Lower leg skin (tissue), 4 donors: ENCODE results near the gene WWOX. TPM values are rescaled to one million over a fixed set of nuclear protein-coding genes. Genes with fewer than 3 reads are reported as not detected.

ENCODE experiments used
- DNase-seq, 2 donors: peaks; one replicate each; pipeline ENCODE4 v3.0.0-alpha.2; 2019; ENCODE audit warnings: low spot score in 2 of 2
- H3K4me3 ChIP-seq: fragments of 200-600 bp; sonication (generic); 2 replicates; pipeline ENCODE4 v1.5.1; 2017; ENCODE audit warnings: mild to moderate bottlenecking, low read depth; ENCODE audit not compliant: poor library complexity, severe bottlenecking
- POLR2A ChIP-seq, 2 donors: fragments of 450-650 bp; IDR thresholded peaks; one replicate each; pipeline ENCODE4 v1.6.1; 2016 to 2017; ENCODE audit warnings: antibody characterized with exemption in 2 of 2, mild to moderate bottlenecking in 1 of 2, moderate library complexity in 1 of 2
- WGBS, 2 donors: methylation state at CpG; one replicate each; pipeline ENCODE4 v1.1.5; 2018; 5-methylcytosine and 5-hydroxymethylcytosine counted together
- intact Hi-C: fragments of 100-400 bp; cut with DNase I; formaldehyde crosslinking; loops from one replicate; pipeline ENCODE4 v1.15.0; 2023; ENCODE audit warnings: low total_unique reads
- total RNA-seq, 4 donors: library from RNA; depleted of rRNA; stranded (reverse); fragments of >200 nt; gene quantifications; one replicate each; pipeline ENCODE4 v1.1.0, GENCODE V29; 2016
- TF ChIP-seq, protein P1 (sequence below), 3 donors: fragments of 450-650 bp; IDR thresholded peaks; one replicate each; pipeline ENCODE4 v1.5.1; 2016; ENCODE audit warnings: antibody characterized with exemption in 3 of 3, mild to moderate bottlenecking in 3 of 3, moderate library complexity in 2 of 3

The WWOX gene
- total RNA-seq, 4 donors from 2014 or later = 21.0 to 82.7 (median 36.1) TPM

- intact Hi-C loops = no loop called here
- no peak for DNase-seq
- H3K4me3 ChIP-seq = no peak overlapping the region
- TF ChIP-seq POLR2A (IDR thresholded peaks at IDR 0.05) = no peak
- TF ChIP-seq, protein P1, sequence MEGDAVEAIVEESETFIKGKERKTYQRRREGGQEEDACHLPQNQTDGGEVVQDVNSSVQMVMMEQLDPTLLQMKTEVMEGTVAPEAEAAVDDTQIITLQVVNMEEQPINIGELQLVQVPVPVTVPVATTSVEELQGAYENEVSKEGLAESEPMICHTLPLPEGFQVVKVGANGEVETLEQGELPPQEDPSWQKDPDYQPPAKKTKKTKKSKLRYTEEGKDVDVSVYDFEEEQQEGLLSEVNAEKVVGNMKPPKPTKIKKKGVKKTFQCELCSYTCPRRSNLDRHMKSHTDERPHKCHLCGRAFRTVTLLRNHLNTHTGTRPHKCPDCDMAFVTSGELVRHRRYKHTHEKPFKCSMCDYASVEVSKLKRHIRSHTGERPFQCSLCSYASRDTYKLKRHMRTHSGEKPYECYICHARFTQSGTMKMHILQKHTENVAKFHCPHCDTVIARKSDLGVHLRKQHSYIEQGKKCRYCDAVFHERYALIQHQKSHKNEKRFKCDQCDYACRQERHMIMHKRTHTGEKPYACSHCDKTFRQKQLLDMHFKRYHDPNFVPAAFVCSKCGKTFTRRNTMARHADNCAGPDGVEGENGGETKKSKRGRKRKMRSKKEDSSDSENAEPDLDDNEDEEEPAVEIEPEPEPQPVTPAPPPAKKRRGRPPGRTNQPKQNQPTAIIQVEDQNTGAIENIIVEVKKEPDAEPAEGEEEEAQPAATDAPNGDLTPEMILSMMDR (IDR thresholded peaks at IDR 0.05) = no peak
- 87 to 92% methylated on average over 3 of the region's 3 CpGs for WGBS, 2 donors
Measured at GRCh38 chr16:78785218-78785617, 685.8 kb downstream of the WWOX start.

- 37 to 44% methylated on average over 3 of the region's 3 CpGs for WGBS, 2 donors
Measured at GRCh38 chr16:78786635-78787034, 687.2 kb downstream of the WWOX start.

GRCh38 chr16:78788276-78788675, 688.8 kb downstream of the WWOX start:
- no peak for DNase-seq
- no peak overlapping the region for H3K4me3 ChIP-seq
- intact Hi-C loops = no loop called here
- 100% methylated on average over 2 of the region's 2 CpGs for WGBS, 2 donors
- TF ChIP-seq, protein P1 (IDR thresholded peaks at IDR 0.05) = no peak
- TF ChIP-seq POLR2A (IDR thresholded peaks at IDR 0.05) = no peak

More at GRCh38 chr16:78786635-78787034, 687.2 kb downstream of the WWOX start:
- H3K4me3 ChIP-seq = no peak overlapping the region
- DNase-seq = no peak
- intact Hi-C loops = no loop called here
- no peak for TF ChIP-seq POLR2A (IDR thresholded peaks at IDR 0.05)
- TF ChIP-seq, protein P1 (IDR thresholded peaks at IDR 0.05) = no peak

- H3K4me3 ChIP-seq = no peak overlapping the region
- intact Hi-C loops = no loop called here
- 90 to 91% methylated on average over 2 of the region's 2 CpGs for WGBS, 2 donors
- TF ChIP-seq, protein P1 (IDR thresholded peaks at IDR 0.05) = no peak
- no peak for TF ChIP-seq POLR2A (IDR thresholded peaks at IDR 0.05)
- no peak for DNase-seq
Measured at GRCh38 chr16:78788696-78789095, 689.2 kb downstream of the WWOX start.

- no peak overlapping the region for H3K4me3 ChIP-seq
- intact Hi-C loops = no loop called here
- DNase-seq = no peak
- WGBS, 2 donors = 27 to 39% methylated on average over 2 of the region's 2 CpGs
- no peak for TF ChIP-seq POLR2A (IDR thresholded peaks at IDR 0.05)
- TF ChIP-seq, protein P1 (IDR thresholded peaks at IDR 0.05) = no peak
Measured at GRCh38 chr16:78789561-78789960, 690.1 kb downstream of the WWOX start.

GRCh38 chr16:78791011-78791410, 691.6 kb downstream of the WWOX start:
- intact Hi-C loops = no loop called here
- no peak overlapping the region for H3K4me3 ChIP-seq
- WGBS, 2 donors = 94 to 95% methylated on average over 8 of the region's 8 CpGs
- TF ChIP-seq POLR2A (IDR thresholded peaks at IDR 0.05) = no peak
- TF ChIP-seq, protein P1 (IDR thresholded peaks at IDR 0.05) = no peak
- no peak for DNase-seq
